H1 (cell line): ENCODE data around the gene ZWILCH. TPM values are rescaled to one million over a fixed set of nuclear protein-coding genes. Genes with fewer than 3 reads are reported as not detected.

ENCODE experiments used
- CTCF ChIA-PET: fragments of 300-600 bp; sonication (Branson Sonifier 250); formaldehyde crosslinking; loops from one replicate; lab custom pipeline; 2021; ENCODE audit not compliant: partially characterized antibody; lab: Charles Lee
- POLR2A ChIA-PET: fragments of 300-600 bp; sonication (Branson Sonifier 250); formaldehyde crosslinking; loops from one replicate; lab custom pipeline; 2021; ENCODE audit warnings: inconsistent platforms; ENCODE audit not compliant: partially characterized antibody; lab: Charles Lee
- DNase-seq, 2 experiments: peaks; one replicate each; pipeline versions ENCODE4 v3.0.0 to v3.0.0-alpha.2; 2010 to 2022; ENCODE audit warnings: low spot score in 2 of 2, low read depth in 1 of 2, mixed read lengths in 1 of 2
- FAIRE-seq: peaks from 2 replicates; lab custom pipeline; 2011; peaks lifted over from hg19 to GRCh38; lab: Jason Lieb, UNC
- H2AFZ ChIP-seq: 2 replicates; pipeline ENCODE4 v1.8.1; 2012; ENCODE audit warnings: low read length, inconsistent platforms
- H2AK5ac ChIP-seq: 2 replicates; pipeline ENCODE4 v1.6.1; 2013; ENCODE audit warnings: low read depth, low read length
- H2BK120ac ChIP-seq: replicated peaks from 2 replicates; pipeline ENCODE3; 2013; ENCODE audit warnings: low read depth, low read length, inconsistent platforms
- H2BK12ac ChIP-seq: 2 replicates; pipeline ENCODE4 v1.6.1; 2013; ENCODE audit warnings: low read depth, low read length
- H2BK15ac ChIP-seq: 2 replicates; pipeline ENCODE4 v1.6.1; 2013; ENCODE audit warnings: low read length
- H2BK20ac ChIP-seq: 2 replicates; pipeline ENCODE4 v1.6.1; 2013; ENCODE audit warnings: low read length
- H2BK5ac ChIP-seq: 2 replicates; pipeline ENCODE4 v1.6.1; 2013; ENCODE audit warnings: low read depth, low read length
- H3K14ac ChIP-seq: 2 replicates; pipeline ENCODE4 v1.6.1; 2013; ENCODE audit warnings: inconsistent platforms; ENCODE audit not compliant: insufficient read length
- H3K18ac ChIP-seq: 2 replicates; pipeline ENCODE4 v1.6.1; 2013; ENCODE audit warnings: low read length; ENCODE audit errors: extremely low read depth
- H3K23ac ChIP-seq: 2 replicates; pipeline ENCODE4 v1.6.1; 2013; ENCODE audit warnings: inconsistent platforms; ENCODE audit not compliant: insufficient read length
- H3K23me2 ChIP-seq: 2 replicates; pipeline ENCODE4 v1.6.1; 2013; ENCODE audit warnings: low read depth, low read length
- H3K27ac ChIP-seq: 2 replicates; pipeline ENCODE4 v1.6.1; 2011; ENCODE audit warnings: low read depth, low read length, inconsistent platforms
- H3K27me3 ChIP-seq, 4 experiments: replicated peaks in 1 of 4; 1 replicate in 1 of 4; 2 replicates in 3 of 4; pipeline versions ENCODE4 v1.6.1 to v1.8.1; 2011 to 2013; ENCODE audit warnings: low read length in 3 of 4, mild to moderate bottlenecking in 3 of 4, inconsistent platforms in 2 of 4, mixed read lengths in 2 of 4, moderate library complexity in 1 of 4; ENCODE audit not compliant: control insufficient read depth in 3 of 4, insufficient read depth in 3 of 4; ENCODE audit errors: extremely low read depth in 1 of 4
- H3K36me3 ChIP-seq, 4 experiments: 2 replicates each; pipeline versions ENCODE4 v1.6.1 to v1.8.1; 2011 to 2013; ENCODE audit warnings: mild to moderate bottlenecking in 4 of 4, low read length in 3 of 4, moderate library complexity in 2 of 4, control low read depth in 1 of 4, inconsistent platforms in 1 of 4; ENCODE audit not compliant: insufficient read depth in 4 of 4, control insufficient read depth in 2 of 4
- H3K4ac ChIP-seq: replicated peaks from 2 replicates; pipeline ENCODE3; 2013; ENCODE audit warnings: low read length, low read depth, mixed read lengths, inconsistent platforms; ENCODE audit not compliant: insufficient read length
- H3K4me1 ChIP-seq, 4 experiments: replicated peaks in 1 of 4; 1 replicate in 1 of 4; 2 replicates in 3 of 4; pipeline versions ENCODE4 v1.6.1 to v1.8.1; 2011 to 2013; ENCODE audit warnings: low read length in 3 of 4, inconsistent platforms in 2 of 4, mixed read lengths in 1 of 4; ENCODE audit not compliant: insufficient read depth in 4 of 4, control insufficient read depth in 3 of 4
- H3K4me2 ChIP-seq, 2 experiments: 2 replicates each; pipeline versions ENCODE4 v1.6.1 to v1.8.1; 2011 to 2013; ENCODE audit warnings: low read depth in 2 of 2, low read length in 2 of 2, control low read depth in 1 of 2, inconsistent platforms in 1 of 2, mild to moderate bottlenecking in 1 of 2; ENCODE audit not compliant: insufficient read depth in 1 of 2
- H3K4me3 ChIP-seq, 4 experiments: fragments of 200-600, 300-600 bp in 1 of 4; sonication (generic), shearing (Covaris generic), sonication (Bioruptor Twin) in 1 of 4; 2 replicates each; pipeline versions ENCODE4 v1.5.1 to v1.8.1; 2011 to 2016; ENCODE audit warnings: low read length in 4 of 4, low read depth in 3 of 4, control low read depth in 2 of 4, inconsistent platforms in 2 of 4, mild to moderate bottlenecking in 2 of 4, mixed read lengths in 1 of 4, moderate library complexity in 1 of 4; ENCODE audit not compliant: insufficient read depth in 2 of 4; ENCODE audit errors: extremely low read depth in 1 of 4
- H3K56ac ChIP-seq: replicated peaks from 2 replicates; pipeline ENCODE3; 2013; ENCODE audit warnings: low read depth, mild to moderate bottlenecking, mixed read lengths, low read length, inconsistent platforms; ENCODE audit not compliant: insufficient read length
- H3K79me1 ChIP-seq: 2 replicates; pipeline ENCODE4 v1.6.1; 2013; ENCODE audit warnings: low read depth, low read length, control low read depth
- H3K79me2 ChIP-seq, 2 experiments: 2 replicates each; pipeline versions ENCODE4 v1.6.1 to v1.8.1; 2012 to 2013; ENCODE audit warnings: low read length in 2 of 2, mild to moderate bottlenecking in 2 of 2, inconsistent platforms in 1 of 2; ENCODE audit not compliant: insufficient read depth in 2 of 2, control insufficient read depth in 1 of 2
- H3K9ac ChIP-seq, 4 experiments: replicated peaks in 1 of 4; 1 replicate in 1 of 4; 2 replicates in 3 of 4; pipeline versions ENCODE4 v1.6.1 to v1.8.1; 2011 to 2013; ENCODE audit warnings: low read depth in 3 of 4, low read length in 3 of 4, control low read depth in 2 of 4, mild to moderate bottlenecking in 2 of 4, moderate library complexity in 2 of 4, inconsistent platforms in 1 of 4; ENCODE audit errors: extremely low read depth in 1 of 4
- H3K9me3 ChIP-seq, 2 experiments: 2 replicates each; pipeline versions ENCODE4 v1.6.1 to v1.8.1; 2012 to 2013; ENCODE audit warnings: mild to moderate bottlenecking in 2 of 2, moderate library complexity in 2 of 2, control low read depth in 1 of 2, inconsistent platforms in 1 of 2, low read depth in 1 of 2, low read length in 1 of 2, mixed read lengths in 1 of 2; ENCODE audit not compliant: insufficient read depth in 2 of 2
- H4K20me1 ChIP-seq, 2 experiments: replicated peaks in 1 of 2; 2 replicates each; pipeline versions ENCODE3 to v1.8.1; 2011 to 2013; ENCODE audit warnings: inconsistent platforms in 2 of 2, low read length in 2 of 2, mild to moderate bottlenecking in 1 of 2; ENCODE audit not compliant: insufficient read depth in 2 of 2, control insufficient read depth in 1 of 2
- H4K5ac ChIP-seq: 2 replicates; pipeline ENCODE4 v1.6.1; 2013; ENCODE audit warnings: low read length, low read depth, mixed read lengths, inconsistent platforms; ENCODE audit not compliant: insufficient read length
- H4K8ac ChIP-seq: 2 replicates; pipeline ENCODE4 v1.8.0; 2013; ENCODE audit warnings: mild to moderate bottlenecking, moderate library complexity, low read length, inconsistent platforms; ENCODE audit not compliant: insufficient read depth; ENCODE audit errors: extremely low read depth
- H4K91ac ChIP-seq: replicated peaks from 2 replicates; pipeline ENCODE3; 2013; ENCODE audit warnings: low read length, mixed read lengths, inconsistent platforms; ENCODE audit not compliant: insufficient read length
- ATF2 ChIP-seq: IDR thresholded peaks from 2 replicates; pipeline ENCODE4 v1.6.1; 2012; ENCODE audit warnings: low read length, inconsistent platforms
- CEBPB ChIP-seq: IDR thresholded peaks from 2 replicates; pipeline ENCODE4 v1.6.1; 2012; ENCODE audit warnings: low read depth, low read length
- EZH2 ChIP-seq: fragments of 200-600 bp; sonication (generic); IDR thresholded peaks from 2 replicates; pipeline ENCODE4 v1.7.1; 2012; ENCODE audit warnings: low read depth, mild to moderate bottlenecking, moderate library complexity, low read length, inconsistent platforms; ENCODE audit not compliant: severe bottlenecking
- GABPA ChIP-seq: IDR thresholded peaks from 2 replicates; pipeline ENCODE4 v1.6.1; 2011; ENCODE audit warnings: mild to moderate bottlenecking, low read length, moderate library complexity, borderline replicate concordance; ENCODE audit not compliant: insufficient read depth
- GTF2F1 ChIP-seq: IDR thresholded peaks from 2 replicates; pipeline ENCODE4 v1.6.1; 2012; ENCODE audit warnings: low read depth, low read length, improper control_type of control experiment, borderline replicate concordance
- KDM1A ChIP-seq: fragments of 200-600, 300-600 bp; sonication (generic); IDR thresholded peaks from 2 replicates; pipeline ENCODE4 v1.7.1; 2016; ENCODE audit warnings: mild to moderate bottlenecking, low read length, borderline replicate concordance
- PHF8 ChIP-seq: fragments of 200-600 bp; sonication (generic); conservative IDR thresholded peaks from 2 replicates; pipeline ENCODE4 v1.7.1; 2012; ENCODE audit warnings: low read depth, mild to moderate bottlenecking, inconsistent platforms, low read length, moderate library complexity
- POLR2AphosphoS5 ChIP-seq: IDR thresholded peaks from 2 replicates; pipeline ENCODE4 v1.6.1; 2011; ENCODE audit warnings: low read depth, low read length
- TAF1 ChIP-seq: IDR thresholded peaks from 2 replicates; pipeline ENCODE4 v1.6.1; 2011; ENCODE audit warnings: mild to moderate bottlenecking, low read depth, low read length
- TEAD4 ChIP-seq: IDR thresholded peaks from 2 replicates; pipeline ENCODE4 v1.6.1; 2012; ENCODE audit warnings: low read depth, low read length, inconsistent platforms, mixed read lengths
- ZNF274 ChIP-seq: IDR thresholded peaks from 2 replicates; pipeline ENCODE4 v1.7.0; 2012; ENCODE audit warnings: low read length, borderline replicate concordance; ENCODE audit errors: extremely low read depth
- WGBS, 2 experiments: shearing (Covaris generic) in 1 of 2; methylation state at CpG; one replicate each; pipeline versions ENCODE4 v1.1.6 to v1.1.7; 2013 to 2015; ENCODE audit warnings: low lambda C conversion rate in 2 of 2, mixed read lengths in 2 of 2, inconsistent platforms in 1 of 2, low coverage in 1 of 2, missing lambda C conversion rate in 1 of 2; ENCODE audit not compliant: insufficient replicate concordance in 2 of 2, insufficient coverage in 1 of 2, insufficient read length in 1 of 2; ENCODE audit errors: extremely low coverage in 1 of 2, missing lambda C conversion rate in 1 of 2; 5-methylcytosine and 5-hydroxymethylcytosine counted together
- polyA plus RNA-seq, 7 experiments: library from polyadenylated mRNA; depleted of rRNA in 3 of 7; stranded (reverse) in 5 of 7; unstranded in 2 of 7; fragments of >200 nt in 5 of 7; fragments of 200-250 nt in 2 of 7; gene quantifications; 1 replicate in 5 of 7; 2 replicates in 1 of 7; 4 replicates in 1 of 7; pipeline versions ENCODE4 v1.2.1 to v1.2.3, GENCODE V29; 2011 to 2013; ENCODE audit warnings: missing spikeins in 2 of 7, mixed read lengths in 2 of 7
- total RNA-seq: library from RNA; stranded (reverse); fragmentation: NEBNext Ultra II Directional; extraction: Animal tissue kit (Norgen Biotek cat#: 25700); gene quantifications from 2 replicates; pipeline ENCODE4 v1.2.1, GENCODE V29; 2021
- TF ChIP-seq, protein P1 (sequence below): IDR thresholded peaks from 2 replicates; pipeline ENCODE4 v1.6.1; 2011; ENCODE audit warnings: low read length, improper control_type of control experiment

Gene ZWILCH
- total and polyA plus RNA-seq, 2 of the 8 experiments (the other 6 are each of a cell fraction or from before 2014, with no cell fraction given) = 18.1 to 61.5 TPM

DNA sequence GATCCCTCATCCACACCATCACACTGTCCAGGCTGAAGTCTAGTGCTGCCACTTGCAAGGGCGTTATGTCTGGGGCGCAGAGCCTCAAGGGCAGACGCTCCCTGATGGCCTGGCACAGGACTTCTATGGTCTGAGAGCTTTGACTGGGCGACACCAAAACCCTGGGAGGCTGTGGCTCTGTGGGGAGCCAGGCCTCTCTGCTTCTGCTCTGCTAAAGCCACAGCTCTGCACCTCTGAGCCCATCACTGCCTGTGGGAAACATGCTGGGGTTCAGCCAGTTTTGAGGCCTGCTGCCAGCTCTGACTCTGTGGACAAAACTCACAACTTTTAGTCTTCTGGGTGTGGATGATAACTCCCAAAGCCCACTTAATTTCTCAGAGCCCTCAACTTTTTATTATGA is 67.0 kb downstream of the ZWILCH start:
- Histone ChIP-seq H4K8ac (no peak overlapping the region), H2BK120ac (no peak overlapping the region), H3K9me3 (no peaks in the 10 kb centered on the region), H4K91ac (no peak overlapping the region), H3K27me3 (no peaks in the 10 kb centered on the region), H3K56ac (no peak overlapping the region), H4K5ac (no peak overlapping the region), H3K4me3 (no peak overlapping the region), H2BK20ac (no peak overlapping the region), H4K20me1 (no peaks in the 10 kb centered on the region), H3K79me1 (no peaks in the 10 kb centered on the region), H2AK5ac (no peak overlapping the region), H3K27ac (no peak overlapping the region), H3K23ac (no peak overlapping the region), H3K4me1 (no peaks in the 10 kb centered on the region; a peak in 1 of 7 replicates), H3K14ac (no peak overlapping the region), H2AFZ (no peak overlapping the region), H3K79me2 (no peaks in the 10 kb centered on the region), H2BK5ac (no peak overlapping the region), H2BK12ac (no peak overlapping the region), H2BK15ac (no peak overlapping the region), H3K4ac (no peak overlapping the region), H3K18ac (no peak overlapping the region), H3K23me2 (no peaks in the 10 kb centered on the region), H3K9ac (no peak overlapping the region; a peak in 1 of 7 replicates), H3K4me2 (no peak overlapping the region), H3K36me3 (no peaks in the 10 kb centered on the region)
- FAIRE-seq = no peak
- ChIA-PET POLR2A (no interaction called here), CTCF (interaction anchor here (2.4 kb wide), 1 partner anchor 15 kb away, joined by 6 read pairs; no protein-coding TSS in a partner anchor)
- 83% methylated on average over 4 of the region's 4 CpGs; no CpG with 5 or more reads in 1 of the 2 experiments for WGBS, 2 experiments
- no peak for DNase-seq
- TF ChIP-seq KDM1A (no peak), EZH2 (no peak), GTF2F1 (no peak), ATF2 (no peak), CEBPB (no peak), ZNF274 (no peak), GABPA (no peak), TAF1 (no peak), POLR2AphosphoS5 (no peak), TEAD4 (no peak), PHF8 (no peak)
- TF ChIP-seq, protein P1, sequence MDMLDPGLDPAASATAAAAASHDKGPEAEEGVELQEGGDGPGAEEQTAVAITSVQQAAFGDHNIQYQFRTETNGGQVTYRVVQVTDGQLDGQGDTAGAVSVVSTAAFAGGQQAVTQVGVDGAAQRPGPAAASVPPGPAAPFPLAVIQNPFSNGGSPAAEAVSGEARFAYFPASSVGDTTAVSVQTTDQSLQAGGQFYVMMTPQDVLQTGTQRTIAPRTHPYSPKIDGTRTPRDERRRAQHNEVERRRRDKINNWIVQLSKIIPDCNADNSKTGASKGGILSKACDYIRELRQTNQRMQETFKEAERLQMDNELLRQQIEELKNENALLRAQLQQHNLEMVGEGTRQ = no peak
